GM23338 (cell line): ENCODE measurements around the gene DOP1A. TPM values are rescaled to one million over a fixed set of nuclear protein-coding genes. Genes with fewer than 3 reads are reported as not detected.

ENCODE experiments used
- ATAC-seq: fragments of 200-7000 bp; cut with Tn5 transposase; 3 replicates; pipeline ENCODE4 v1.9.1; 2020
- DNase-seq: peaks from one replicate; pipeline ENCODE4 v3.0.0-alpha.2; 2015; ENCODE audit warnings: low spot score
- H2AFZ ChIP-seq: fragments of 200-600 bp; sonication (generic); 2 replicates; pipeline ENCODE4 v1.8.0; 2016; ENCODE audit warnings: antibody characterized with exemption, mild to moderate bottlenecking, moderate library complexity
- H3F3A ChIP-seq: fragments of 200-600 bp; sonication (generic); replicated peaks from 2 replicates; pipeline ENCODE4 v1.8.0; 2017; ENCODE audit warnings: antibody characterized with exemption, mixed run types, low read depth
- H3K27ac ChIP-seq: fragments of 200-600 bp; sonication (generic); 2 replicates; pipeline ENCODE4 v1.6.1; 2016; ENCODE audit warnings: low read depth
- H3K27me3 ChIP-seq: fragments of 200-600 bp; sonication (generic); 2 replicates; pipeline ENCODE4 v1.8.0; 2016; ENCODE audit warnings: mild to moderate bottlenecking, mixed run types, moderate library complexity; ENCODE audit not compliant: insufficient read depth
- H3K36me3 ChIP-seq: fragments of 200-600 bp; sonication (generic); 2 replicates; pipeline ENCODE4 v1.8.0; 2016; ENCODE audit warnings: mild to moderate bottlenecking; ENCODE audit not compliant: insufficient read depth
- H3K4me1 ChIP-seq: fragments of 200-600 bp; sonication (generic); 2 replicates; pipeline ENCODE4 v1.8.0; 2016; ENCODE audit warnings: mild to moderate bottlenecking, moderate library complexity; ENCODE audit not compliant: insufficient read depth
- H3K4me2 ChIP-seq: fragments of 200-600 bp; sonication (generic); 2 replicates; pipeline ENCODE4 v1.7.1; 2017; ENCODE audit warnings: mixed run types
- H3K4me3 ChIP-seq: fragments of 200-600 bp; sonication (generic); 2 replicates; pipeline ENCODE4 v1.6.1; 2016; ENCODE audit warnings: mixed run types
- H3K79me2 ChIP-seq: fragments of 200-600 bp; sonication (generic); replicated peaks from 2 replicates; pipeline ENCODE4 v1.8.0; 2017; ENCODE audit warnings: mild to moderate bottlenecking; ENCODE audit not compliant: insufficient read depth
- H3K9me2 ChIP-seq: fragments of 200-600 bp; sonication (generic); 2 replicates; pipeline ENCODE4 v1.8.0; 2017; ENCODE audit not compliant: insufficient read depth
- H4K20me1 ChIP-seq: fragments of 200-600 bp; sonication (generic); replicated peaks from 2 replicates; pipeline ENCODE4 v1.8.0; 2017; ENCODE audit warnings: mild to moderate bottlenecking; ENCODE audit not compliant: insufficient read depth
- H3K27ac Mint-ChIP-seq: 2 replicates; pipeline ENCODE4 v1.8.0; 2020; ENCODE audit warnings: inconsistent platforms, mild to moderate bottlenecking, moderate library complexity, mixed read lengths
- H3K27me3 Mint-ChIP-seq: 3 replicates; pipeline ENCODE4 v1.8.0; 2022; ENCODE audit warnings: low read depth, mild to moderate bottlenecking, moderate library complexity, mixed read lengths, inconsistent platforms; ENCODE audit not compliant: insufficient read depth, poor library complexity
- H3K36me3 Mint-ChIP-seq: 3 replicates; pipeline ENCODE4 v1.8.0; 2021; ENCODE audit warnings: low read depth, mild to moderate bottlenecking, inconsistent platforms, moderate library complexity, mixed read lengths
- H3K4me1 Mint-ChIP-seq: 3 replicates; pipeline ENCODE4 v1.8.0; 2020; ENCODE audit warnings: mild to moderate bottlenecking, inconsistent platforms, mixed read lengths
- H3K4me3 Mint-ChIP-seq: 3 replicates; pipeline ENCODE4 v1.8.0; 2021; ENCODE audit warnings: moderate library complexity, mild to moderate bottlenecking, inconsistent platforms, mixed read lengths
- H3K9me3 Mint-ChIP-seq: 3 replicates; pipeline ENCODE4 v1.8.0; 2020; ENCODE audit warnings: moderate library complexity, mild to moderate bottlenecking, inconsistent platforms, mixed read lengths
- CREB1 ChIP-seq: fragments of 250-450 bp; sonication (Bioruptor Pico); IDR thresholded peaks from 2 replicates; pipeline ENCODE4 v1.5.0; 2020; ENCODE audit warnings: low read depth, mild to moderate bottlenecking, moderate library complexity
- ETS1 ChIP-seq: IDR thresholded peaks from 2 replicates; pipeline ENCODE4 v1.6.1; 2016; ENCODE audit warnings: antibody characterized with exemption
- EZH2 ChIP-seq: fragments of 200-600 bp; sonication (generic); IDR thresholded peaks from one replicate; pipeline ENCODE4 v1.8.0; 2017; ENCODE audit warnings: antibody characterized with exemption, mild to moderate bottlenecking, low read depth; ENCODE audit not compliant: unreplicated experiment
- EZH2phosphoT487 ChIP-seq: fragments of 200-600 bp; sonication (generic); IDR thresholded peaks from one replicate; pipeline ENCODE4 v1.8.1; 2018; ENCODE audit warnings: antibody characterized with exemption; ENCODE audit not compliant: unreplicated experiment
- JUNB ChIP-seq: IDR thresholded peaks from one replicate; pipeline ENCODE4 v1.6.1; 2016; ENCODE audit warnings: antibody characterized with exemption; ENCODE audit not compliant: unreplicated experiment
- NANOG ChIP-seq: IDR thresholded peaks from 2 replicates; pipeline ENCODE4 v1.6.1; 2016; ENCODE audit warnings: antibody characterized with exemption, borderline replicate concordance
- POLR2AphosphoS5 ChIP-seq: IDR thresholded peaks from 2 replicates; pipeline ENCODE4 v1.6.1; 2016; ENCODE audit warnings: antibody characterized with exemption, low read depth
- REST ChIP-seq: IDR thresholded peaks from one replicate; pipeline ENCODE4 v1.6.1; 2018; ENCODE audit warnings: antibody characterized with exemption; ENCODE audit not compliant: unreplicated experiment
- STAT1 ChIP-seq: IDR thresholded peaks from one replicate; pipeline ENCODE4 v1.6.1; 2016; ENCODE audit warnings: antibody characterized with exemption; ENCODE audit not compliant: unreplicated experiment
- ZNF114 ChIP-seq: fragments of 250-450 bp; sonication (Bioruptor Pico); IDR thresholded peaks from 2 replicates; pipeline ENCODE4 v1.5.0; 2020; ENCODE audit warnings: mild to moderate bottlenecking, moderate library complexity
- ZNF331 ChIP-seq: fragments of 250-450 bp; sonication (Bioruptor Pico); IDR thresholded peaks from 2 replicates; pipeline ENCODE4 v1.5.0; 2020; ENCODE audit warnings: low read depth, mild to moderate bottlenecking, moderate library complexity
- ZNF462 ChIP-seq: fragments of 250-450 bp; sonication (Bioruptor Pico); IDR thresholded peaks from 2 replicates; pipeline ENCODE4 v1.5.0; 2020; ENCODE audit warnings: mild to moderate bottlenecking, moderate library complexity
- polyA plus RNA-seq: library from polyadenylated mRNA; unstranded; fragments of >200 nt; fragmentation: Nextera tagmentation; extraction: Ambion mirVana; gene quantifications from 2 replicates; pipeline ENCODE4 v1.2.1, GENCODE V29; 2016
- total RNA-seq: library from RNA; depleted of rRNA; stranded (reverse); fragments of >200 nt; shearing (Covaris generic); gene quantifications from 2 replicates; pipeline ENCODE4 v1.2.3, GENCODE V29; 2014
- TF ChIP-seq, protein P1 (sequence below), 2 experiments: fragments of 200-600 bp in 1 of 2; sonication (generic) in 1 of 2; conservative IDR thresholded peaks; 2 replicates each; pipeline versions ENCODE4 v1.5.1 to v1.6.1; 2016 to 2017; ENCODE audit warnings: antibody characterized with exemption in 2 of 2, low read depth in 2 of 2, mild to moderate bottlenecking in 2 of 2, moderate library complexity in 1 of 2

The DOP1A gene
- total and polyA plus RNA-seq, 2 experiments from 2014 or later: 3.9 to 18.6 TPM

GRCh38 chr6:83073615-83074014 lies 6.1 kb downstream of the DOP1A start:
- ATAC-seq (no peak), DNase-seq (no peak)
- Mint-ChIP-seq H3K27ac (no peak overlapping the region), H3K4me1 (peaks cover 38% of the 10 kb centered on the region), H3K9me3 (no peaks in the 10 kb centered on the region; the same call in 2 of the 3 replicates), H3K27me3 (no peaks in the 10 kb centered on the region), H3K4me3 (no peak overlapping the region), H3K36me3 (peaks cover 19% of the 10 kb centered on the region; the same call in 2 of the 3 replicates)
- H3K36me3 ChIP-seq: no peaks in the 10 kb centered on the region
- H3K27ac ChIP-seq: no peak overlapping the region
- H3K4me1 ChIP-seq: peaks cover 29% of the 10 kb centered on the region
- H3K4me2 ChIP-seq: no peak overlapping the region
- TF ChIP-seq ZNF114 (no peak), STAT1 (no peak), ZNF331 (CRISPR knock-in tag) (no peak), ZNF462 (no peak), CREB1 (CRISPR knock-in tag) (no peak), NANOG (no peak), ETS1 (no peak), REST (no peak), JUNB (no peak), POLR2AphosphoS5 (no peak), EZH2 (no peak), EZH2phosphoT487 (no peak)
- TF ChIP-seq, protein P1, sequence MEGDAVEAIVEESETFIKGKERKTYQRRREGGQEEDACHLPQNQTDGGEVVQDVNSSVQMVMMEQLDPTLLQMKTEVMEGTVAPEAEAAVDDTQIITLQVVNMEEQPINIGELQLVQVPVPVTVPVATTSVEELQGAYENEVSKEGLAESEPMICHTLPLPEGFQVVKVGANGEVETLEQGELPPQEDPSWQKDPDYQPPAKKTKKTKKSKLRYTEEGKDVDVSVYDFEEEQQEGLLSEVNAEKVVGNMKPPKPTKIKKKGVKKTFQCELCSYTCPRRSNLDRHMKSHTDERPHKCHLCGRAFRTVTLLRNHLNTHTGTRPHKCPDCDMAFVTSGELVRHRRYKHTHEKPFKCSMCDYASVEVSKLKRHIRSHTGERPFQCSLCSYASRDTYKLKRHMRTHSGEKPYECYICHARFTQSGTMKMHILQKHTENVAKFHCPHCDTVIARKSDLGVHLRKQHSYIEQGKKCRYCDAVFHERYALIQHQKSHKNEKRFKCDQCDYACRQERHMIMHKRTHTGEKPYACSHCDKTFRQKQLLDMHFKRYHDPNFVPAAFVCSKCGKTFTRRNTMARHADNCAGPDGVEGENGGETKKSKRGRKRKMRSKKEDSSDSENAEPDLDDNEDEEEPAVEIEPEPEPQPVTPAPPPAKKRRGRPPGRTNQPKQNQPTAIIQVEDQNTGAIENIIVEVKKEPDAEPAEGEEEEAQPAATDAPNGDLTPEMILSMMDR (conservative IDR thresholded peaks at IDR 0.05; ENCODE audit: low read depth in 2 of 2): no peak
- H3K9me2 ChIP-seq: no peaks in the 10 kb centered on the region
- H3K4me3 ChIP-seq: no peak overlapping the region
- peaks cover 57% of the 10 kb centered on the region for H3K79me2 ChIP-seq
- no peaks in the 10 kb centered on the region for H4K20me1 ChIP-seq
- H3K27me3 ChIP-seq: no peaks in the 10 kb centered on the region
- H3F3A ChIP-seq: no peaks in the 10 kb centered on the region
- H2AFZ ChIP-seq: no peak overlapping the region
